Parathyroid adenoma (tissue), 2 donors: Measurements from ENCODE around the gene C11orf91.

Experiments used
- H2AFZ ChIP-seq: fragments of 300-600 bp; sonication (generic); one replicate; pipeline ENCODE4 v1.7.0; 2017; ENCODE audit warnings: antibody characterized with exemption, mild to moderate bottlenecking
- H3K27ac ChIP-seq: fragments of 300-600 bp; sonication (generic); one replicate; pipeline ENCODE4 v1.7.0; 2017
- H3K27me3 ChIP-seq: fragments of 300-600 bp; sonication (generic); one replicate; pipeline ENCODE4 v1.7.0; 2017; ENCODE audit warnings: low read length; ENCODE audit not compliant: control insufficient read depth, insufficient read depth
- H3K36me3 ChIP-seq: fragments of 300-600 bp; sonication (generic); one replicate; pipeline ENCODE4 v1.7.0; 2017; ENCODE audit warnings: low read length; ENCODE audit not compliant: control insufficient read depth, insufficient read depth
- H3K4me1 ChIP-seq: fragments of 300-600 bp; sonication (generic); one replicate; pipeline ENCODE4 v1.7.0; 2017; ENCODE audit warnings: control low read depth
- H3K4me2 ChIP-seq: fragments of 300-600 bp; sonication (generic); one replicate; pipeline ENCODE4 v1.7.0; 2017; ENCODE audit warnings: low read length
- H3K4me3 ChIP-seq: fragments of 300-600 bp; sonication (generic); one replicate; pipeline ENCODE4 v1.7.0; 2017; ENCODE audit warnings: low read depth, low read length
- H3K79me2 ChIP-seq: fragments of 300-600 bp; sonication (generic); one replicate; pipeline ENCODE4 v1.7.0; 2017; ENCODE audit warnings: control low read depth
- H3K9ac ChIP-seq: fragments of 300-600 bp; sonication (generic); one replicate; pipeline ENCODE4 v1.7.0; 2017; ENCODE audit warnings: mild to moderate bottlenecking
- H3K9me3 ChIP-seq: fragments of 300-600 bp; sonication (generic); one replicate; pipeline ENCODE4 v1.7.0; 2017; ENCODE audit warnings: low read length; ENCODE audit not compliant: control insufficient read depth
- TF ChIP-seq, protein P1 (sequence below): fragments of 300-600 bp; sonication (generic); IDR thresholded peaks from one replicate; pipeline ENCODE4 v1.7.0; 2017; ENCODE audit warnings: antibody characterized with exemption, mild to moderate bottlenecking
- donor health status: primary hyperparathyroidism.

C11orf91 gene

GRCh38 chr11:33659370-33660139 lies 41.1 kb downstream of the C11orf91 start:
- H3K27ac ChIP-seq, result no peak overlapping the region
- TF ChIP-seq, protein P1, sequence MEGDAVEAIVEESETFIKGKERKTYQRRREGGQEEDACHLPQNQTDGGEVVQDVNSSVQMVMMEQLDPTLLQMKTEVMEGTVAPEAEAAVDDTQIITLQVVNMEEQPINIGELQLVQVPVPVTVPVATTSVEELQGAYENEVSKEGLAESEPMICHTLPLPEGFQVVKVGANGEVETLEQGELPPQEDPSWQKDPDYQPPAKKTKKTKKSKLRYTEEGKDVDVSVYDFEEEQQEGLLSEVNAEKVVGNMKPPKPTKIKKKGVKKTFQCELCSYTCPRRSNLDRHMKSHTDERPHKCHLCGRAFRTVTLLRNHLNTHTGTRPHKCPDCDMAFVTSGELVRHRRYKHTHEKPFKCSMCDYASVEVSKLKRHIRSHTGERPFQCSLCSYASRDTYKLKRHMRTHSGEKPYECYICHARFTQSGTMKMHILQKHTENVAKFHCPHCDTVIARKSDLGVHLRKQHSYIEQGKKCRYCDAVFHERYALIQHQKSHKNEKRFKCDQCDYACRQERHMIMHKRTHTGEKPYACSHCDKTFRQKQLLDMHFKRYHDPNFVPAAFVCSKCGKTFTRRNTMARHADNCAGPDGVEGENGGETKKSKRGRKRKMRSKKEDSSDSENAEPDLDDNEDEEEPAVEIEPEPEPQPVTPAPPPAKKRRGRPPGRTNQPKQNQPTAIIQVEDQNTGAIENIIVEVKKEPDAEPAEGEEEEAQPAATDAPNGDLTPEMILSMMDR, result no peak
- peaks cover 3% of the 10 kb centered on the region for H3K4me1 ChIP-seq

GRCh38 chr11:33658195-33658900 lies 42.3 kb downstream of the C11orf91 start:
- Histone ChIP-seq H2AFZ (no peak overlapping the region), H3K9ac (no peak overlapping the region), H3K4me1 (peaks cover 3% of the 10 kb centered on the region), H3K79me2 (no peaks in the 10 kb centered on the region), H3K4me3 (no peak overlapping the region), H3K4me2 (no peak overlapping the region), H3K36me3 (no peaks in the 10 kb centered on the region), H3K9me3 (no peaks in the 10 kb centered on the region), H3K27ac (no peak overlapping the region), H3K27me3 (no peaks in the 10 kb centered on the region)
- TF ChIP-seq, protein P1, result no peak

More at GRCh38 chr11:33659370-33660139, 41.1 kb downstream of the C11orf91 start:
- no peaks in the 10 kb centered on the region for H3K79me2 ChIP-seq
- no peaks in the 10 kb centered on the region for H3K36me3 ChIP-seq
- H3K27me3 ChIP-seq, result no peaks in the 10 kb centered on the region
- no peak overlapping the region for H3K9ac ChIP-seq
- H2AFZ ChIP-seq, result no peak overlapping the region
- H3K9me3 ChIP-seq, result no peaks in the 10 kb centered on the region
- no peak overlapping the region for H3K4me3 ChIP-seq
- no peak overlapping the region for H3K4me2 ChIP-seq

- no peak overlapping the region for H3K4me3 ChIP-seq
- H3K9me3 ChIP-seq, result no peaks in the 10 kb centered on the region
- no peak overlapping the region for H3K4me2 ChIP-seq
- H2AFZ ChIP-seq, result no peak overlapping the region
- no peak overlapping the region for H3K27ac ChIP-seq
- TF ChIP-seq, protein P1, result no peak
- peaks cover 6% of the 10 kb centered on the region for H3K4me1 ChIP-seq
- no peaks in the 10 kb centered on the region for H3K36me3 ChIP-seq
- H3K27me3 ChIP-seq, result no peaks in the 10 kb centered on the region
- no peaks in the 10 kb centered on the region for H3K79me2 ChIP-seq
- no peak overlapping the region for H3K9ac ChIP-seq
These were observed 42.9 kb downstream of the C11orf91 start for GRCh38 chr11:33657757-33658156.

DNA sequence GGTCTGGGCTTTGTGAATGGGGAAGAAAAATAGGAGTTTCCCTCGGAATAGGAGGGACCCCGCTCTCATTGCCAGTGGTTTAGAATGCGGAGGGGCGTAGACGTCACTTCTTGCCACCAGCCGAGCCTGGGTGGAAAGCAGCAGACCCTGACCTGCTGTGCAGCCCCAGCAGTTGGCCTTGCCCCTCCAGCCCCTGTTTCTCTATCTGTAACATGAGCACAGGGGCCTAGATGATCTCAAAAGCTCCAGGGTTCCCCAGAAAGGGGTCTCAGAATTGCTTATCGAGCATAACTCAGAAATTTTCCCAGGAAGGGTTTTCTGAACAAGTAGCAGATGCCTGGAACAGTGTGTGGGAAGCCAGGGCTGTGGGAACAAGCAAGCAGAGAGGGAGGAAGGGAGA lies 43.9 kb downstream of the C11orf91 start:
- H3K79me2 ChIP-seq, result no peaks in the 10 kb centered on the region
- H2AFZ ChIP-seq, result no peak overlapping the region
- TF ChIP-seq, protein P1, result no peak
- H3K4me2 ChIP-seq, result no peak overlapping the region
- H3K27ac ChIP-seq, result no peak overlapping the region
- no peaks in the 10 kb centered on the region for H3K27me3 ChIP-seq
- H3K4me3 ChIP-seq, result no peak overlapping the region
- H3K36me3 ChIP-seq, result no peaks in the 10 kb centered on the region
- H3K9ac ChIP-seq, result no peak overlapping the region
- H3K4me1 ChIP-seq, result peaks cover 11% of the 10 kb centered on the region
- H3K9me3 ChIP-seq, result no peaks in the 10 kb centered on the region
